ENCODE results near the gene DMXL1. TPM values are rescaled to one million over a fixed set of nuclear protein-coding genes. Genes with fewer than 3 reads are reported as not detected.

Gene DMXL1, protein sequence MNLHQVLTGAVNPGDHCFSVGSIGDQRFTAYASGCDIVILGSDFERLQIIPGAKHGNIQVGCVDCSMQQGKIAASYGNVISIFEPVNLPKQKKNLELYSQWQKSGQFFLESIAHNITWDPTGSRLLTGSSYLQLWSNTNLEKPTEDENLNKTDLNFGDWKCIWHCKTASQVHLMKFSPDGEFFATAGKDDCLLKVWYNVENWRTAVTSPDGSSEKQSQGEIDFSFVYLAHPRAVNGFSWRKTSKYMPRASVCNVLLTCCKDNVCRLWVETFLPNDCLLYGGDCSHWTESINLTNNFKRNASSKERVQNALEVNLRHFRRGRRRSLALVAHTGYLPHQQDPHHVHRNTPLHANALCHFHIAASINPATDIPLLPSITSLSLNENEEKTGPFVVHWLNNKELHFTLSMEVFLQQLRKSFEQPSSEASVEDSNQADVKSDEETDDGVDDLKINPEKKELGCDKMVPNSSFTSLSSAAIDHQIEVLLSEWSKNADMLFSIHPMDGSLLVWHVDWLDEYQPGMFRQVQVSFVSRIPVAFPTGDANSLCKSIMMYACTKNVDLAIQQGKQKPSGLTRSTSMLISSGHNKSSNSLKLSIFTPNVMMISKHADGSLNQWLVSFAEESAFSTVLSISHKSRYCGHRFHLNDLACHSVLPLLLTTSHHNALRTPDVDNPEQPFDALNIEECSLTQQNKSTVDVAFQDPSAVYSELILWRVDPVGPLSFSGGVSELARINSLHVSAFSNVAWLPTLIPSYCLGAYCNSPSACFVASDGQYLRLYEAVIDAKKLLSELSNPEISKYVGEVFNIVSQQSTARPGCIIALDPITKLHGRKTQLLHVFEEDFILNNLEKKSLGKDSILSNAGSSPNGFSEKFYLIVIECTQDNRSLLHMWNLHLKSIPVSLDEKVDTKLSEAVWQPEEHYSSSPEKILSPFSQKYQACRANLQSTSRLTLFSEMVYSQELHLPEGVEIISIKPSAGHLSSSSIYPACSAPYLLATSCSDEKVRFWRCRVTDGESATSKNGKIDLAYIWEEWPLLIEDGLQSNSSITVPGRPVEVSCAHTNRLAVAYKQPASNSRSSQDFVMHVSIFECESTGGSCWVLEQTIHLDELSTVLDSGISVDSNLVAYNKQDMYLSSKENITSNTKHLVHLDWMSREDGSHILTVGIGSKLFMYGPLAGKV (N-terminal part only)
- total RNA-seq: 22.3 TPM
- long read RNA-seq, full-length matches to known transcripts: 2 of 13 reads
- long read RNA-seq, partial matches to known transcripts: 9 of 13 reads
- long read RNA-seq, other reads (novel, unspliced or antisense): 2 of 13 reads

DNA sequence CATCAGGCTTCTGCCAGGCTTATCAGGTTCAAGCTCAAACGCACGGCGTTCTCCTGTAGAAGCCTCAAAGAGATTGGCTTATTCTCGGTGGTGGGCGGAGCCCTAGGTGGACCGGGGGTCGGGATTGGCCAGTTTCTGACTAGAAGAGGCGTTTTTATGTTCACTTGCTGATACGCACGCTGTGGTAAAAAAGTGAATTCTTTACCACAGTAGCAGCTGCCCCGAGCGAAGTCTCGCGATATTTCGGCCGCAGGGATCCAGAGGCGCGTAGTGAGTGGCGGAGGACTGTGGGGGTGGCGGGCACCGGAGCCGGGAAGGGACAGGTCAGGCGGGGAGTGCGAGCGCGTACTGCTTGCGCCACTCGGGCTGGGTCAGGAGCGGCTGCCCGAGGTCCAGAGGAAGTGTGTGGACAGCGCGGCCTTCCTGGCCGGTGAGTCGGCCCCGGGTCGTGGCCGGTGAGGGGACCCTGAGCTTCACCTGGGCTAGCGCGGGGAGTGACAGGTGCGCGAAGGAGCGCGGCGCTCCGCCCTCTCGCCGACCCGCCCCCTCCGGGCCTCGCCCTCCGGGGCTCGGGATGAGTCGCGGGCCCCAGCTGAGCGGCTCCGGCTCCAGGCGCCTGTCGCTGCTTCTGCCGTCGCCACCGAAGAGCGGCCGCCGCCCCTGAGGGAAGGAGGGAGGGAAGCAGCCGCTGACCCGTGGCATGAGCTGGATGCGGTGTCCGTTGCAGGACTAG is at the start of gene DMXL1:
Gene DMXL1 (plus strand): TSS at position 260 of the 733 bp plus-strand sequence. CDS start 483 bp downstream, outside the sequence.
- Histone ChIP-seq H3K4me3 (peak within 1 kb of the TSS; percentile 78), H3K36me3 (no peaks in the 10 kb centered on the region), H3K9me3 (replicated peaks) (no peaks in the 10 kb centered on the region), H3K27me3 (ENCODE audit: low read depth) (no peaks in the 10 kb centered on the region), H3K4me1 (peaks cover 53% of the 10 kb centered on the region), H3K27ac (replicated peaks) (peak within 1 kb of the TSS; percentile 98)
- intact Hi-C loops (cut with micrococcal nuclease): no loop called here
- TF ChIP-seq CTCF (IDR thresholded peaks at IDR 0.05; ENCODE audit: borderline replicate concordance): peak; percentile 8
- peak; percentile 99 for DNase-seq

DNA sequence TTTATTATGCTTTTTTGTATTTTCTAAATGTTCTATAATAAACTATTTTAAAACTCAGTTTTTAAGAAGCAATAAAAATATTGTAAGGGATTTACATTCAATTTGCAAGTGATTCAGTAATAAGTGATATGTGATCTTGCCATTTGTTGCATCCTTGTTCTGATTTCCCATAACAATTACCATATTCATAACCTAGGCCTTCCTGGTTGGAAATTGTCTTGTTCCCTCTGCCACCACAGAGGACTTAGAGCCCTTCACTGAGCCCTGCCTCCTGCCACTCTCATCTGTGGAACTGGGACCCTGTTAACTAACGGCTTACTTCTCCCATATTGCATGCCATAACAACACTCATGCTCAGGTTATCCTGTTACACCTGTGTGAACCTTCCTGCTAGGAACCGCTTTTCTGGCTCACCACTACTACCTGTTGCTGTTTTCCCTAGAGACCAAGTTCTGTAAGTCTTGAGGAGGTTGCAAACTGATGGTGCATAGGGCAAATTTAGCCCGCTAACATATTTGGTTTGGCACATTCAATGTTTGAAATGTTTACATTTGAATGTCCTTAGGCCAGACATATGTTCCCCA is 49.6 kb upstream of the DMXL1 start:
- Histone ChIP-seq H3K4me3 (no peak overlapping the region), H3K27ac (replicated peaks) (no peak overlapping the region), H3K9me3 (replicated peaks) (peaks cover 12% of the 10 kb centered on the region), H3K27me3 (ENCODE audit: low read depth) (no peaks in the 10 kb centered on the region), H3K36me3 (no peaks in the 10 kb centered on the region), H3K4me1 (no peaks in the 10 kb centered on the region)
- DNase-seq: no peak
- intact Hi-C loops (cut with micrococcal nuclease): no loop called here
- TF ChIP-seq CTCF (IDR thresholded peaks at IDR 0.05; ENCODE audit: borderline replicate concordance): no peak

- H3K4me3 ChIP-seq: no peak overlapping the region
- H3K36me3 ChIP-seq: no peaks in the 10 kb centered on the region
- DNase-seq: no peak
- TF ChIP-seq CTCF (IDR thresholded peaks at IDR 0.05; ENCODE audit: borderline replicate concordance): peak; percentile 38
- no peaks in the 10 kb centered on the region for H3K4me1 ChIP-seq
- peaks cover 12% of the 10 kb centered on the region for H3K9me3 ChIP-seq (replicated peaks)
- intact Hi-C loops (cut with micrococcal nuclease): no loop called here
- no peak overlapping the region for H3K27ac ChIP-seq (replicated peaks)
- H3K27me3 ChIP-seq (ENCODE audit: low read depth): no peaks in the 10 kb centered on the region
These were observed 48.7 kb upstream of the DMXL1 start for GRCh38 chr5:119022017-119022745.

GRCh38 chr5:119022773-119023172 is 48.1 kb upstream of the DMXL1 start:
- intact Hi-C loops (cut with micrococcal nuclease): no loop called here

More at GRCh38 chr5:119022773-119023172, 48.1 kb upstream of the DMXL1 start:
- Histone ChIP-seq H3K4me3 (no peak overlapping the region), H3K27me3 (ENCODE audit: low read depth) (no peaks in the 10 kb centered on the region), H3K36me3 (no peaks in the 10 kb centered on the region), H3K27ac (replicated peaks) (no peak overlapping the region), H3K4me1 (no peaks in the 10 kb centered on the region), H3K9me3 (replicated peaks) (peaks cover 12% of the 10 kb centered on the region)
- no peak for DNase-seq
- no peak for TF ChIP-seq CTCF (IDR thresholded peaks at IDR 0.05; ENCODE audit: borderline replicate concordance)

Data from left ventricle myocardium inferior (tissue), 1 donor.